ENCODE measurements around the gene WDR70.
"Not testable (repeated sequence)": the region's sequence is repeated elsewhere in the genome, so short reads cannot be mapped to it uniquely, and the experiment has no call there.

The WDR70 gene

GRCh38 chr5:37518356-37518755, 139.2 kb downstream of the WDR70 start:
- DNase-seq = not testable (repeated sequence)

- DNase-seq = no peak
Observed at GRCh38 chr5:37519304-37519703, 140.2 kb downstream of the WDR70 start.

- DNase-seq = no peak
Observed at GRCh38 chr5:37519807-37520206, 140.7 kb downstream of the WDR70 start.

- DNase-seq = no peak
Observed at GRCh38 chr5:37520811-37521210, 141.7 kb downstream of the WDR70 start.

- DNase-seq = no peak
Observed at GRCh38 chr5:37532976-37533740, 154.0 kb downstream of the WDR70 start.

- no peak for DNase-seq
Observed at GRCh38 chr5:37533851-37534250, 154.7 kb downstream of the WDR70 start.

- DNase-seq = no peak
Observed at GRCh38 chr5:37539459-37539858, 160.3 kb downstream of the WDR70 start.

GRCh38 chr5:37543216-37543615, 164.1 kb downstream of the WDR70 start:
- DNase-seq = no peak

GRCh38 chr5:37549411-37549810, 170.3 kb downstream of the WDR70 start:
- DNase-seq = no peak

GRCh38 chr5:37552161-37552560, 173.0 kb downstream of the WDR70 start:
- DNase-seq = no peak

- DNase-seq = no peak
Observed at GRCh38 chr5:37552770-37553719, 173.9 kb downstream of the WDR70 start.

- DNase-seq = no peak
Observed at GRCh38 chr5:37553720-37554404, 174.7 kb downstream of the WDR70 start.

GRCh38 chr5:37554405-37554739, 175.3 kb downstream of the WDR70 start:
- no peak for DNase-seq

GRCh38 chr5:37554938-37555337, 175.8 kb downstream of the WDR70 start:
- no peak for DNase-seq

GRCh38 chr5:37557734-37558293, 178.7 kb downstream of the WDR70 start:
- no peak for DNase-seq

GRCh38 chr5:37565062-37565670, 186.0 kb downstream of the WDR70 start:
- DNase-seq = no peak

GRCh38 chr5:37567566-37567965, 188.4 kb downstream of the WDR70 start:
- DNase-seq = no peak

GRCh38 chr5:37568018-37568753, 189.1 kb downstream of the WDR70 start:
- DNase-seq = no peak

- DNase-seq = no peak
Observed at GRCh38 chr5:37568893-37569292, 189.8 kb downstream of the WDR70 start.

- no peak for DNase-seq
Observed at GRCh38 chr5:37569466-37569865, 190.3 kb downstream of the WDR70 start.

GRCh38 chr5:37570597-37570996, 191.5 kb downstream of the WDR70 start:
- no peak for DNase-seq

- no peak for DNase-seq
Observed at GRCh38 chr5:37571985-37572384, 192.9 kb downstream of the WDR70 start.
